ENCODE results near the gene STRADB.

The STRADB gene

DNA sequence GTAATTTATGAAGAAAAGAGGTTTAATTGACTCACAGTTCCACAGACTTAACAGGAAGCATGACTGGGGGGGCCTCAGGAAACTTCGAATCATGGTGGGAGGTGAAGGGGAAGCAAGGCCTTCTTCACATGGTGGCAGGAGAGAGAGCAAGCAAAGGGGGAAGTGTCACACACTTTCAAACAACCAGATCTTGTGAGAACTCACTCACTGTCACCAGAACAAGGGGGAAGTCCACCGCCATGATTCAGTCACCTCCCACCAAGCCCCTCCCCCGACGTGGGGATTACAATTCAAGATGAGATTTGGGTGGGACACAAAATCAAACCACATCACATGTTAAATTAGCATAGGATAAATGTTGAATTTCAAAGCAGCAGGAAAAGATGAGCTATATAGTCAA lies 56.2 kb downstream of the STRADB start:
- no peak overlapping the region for H3K4me3 ChIP-seq (replicated peaks in 1 of 2; ENCODE audit: low read depth in 2 of 2, low read length in 2 of 2)
- TF ChIP-seq CTCF (IDR thresholded peaks at IDR 0.05; ENCODE audit: low read depth, low read length), result no peak

GRCh38 chr2:201513271-201513670 lies 61.7 kb downstream of the STRADB start:
- TF ChIP-seq CTCF (IDR thresholded peaks at IDR 0.05; ENCODE audit: low read depth, low read length), result no peak
- no peak for DNase-seq (ENCODE audit: low read depth in 2 of 2)
- H3K4me3 ChIP-seq (replicated peaks in 1 of 2; ENCODE audit: low read depth in 2 of 2, low read length in 2 of 2), result no peak overlapping the region

More for the DNA sequence above, 56.2 kb downstream of the STRADB start:
- no peak for DNase-seq (ENCODE audit: low read depth in 2 of 2)

GRCh38 chr2:201515573-201516246 lies 64.2 kb downstream of the STRADB start:
- DNase-seq (ENCODE audit: low read depth in 2 of 2), result no peak
- H3K4me3 ChIP-seq (replicated peaks in 1 of 2; ENCODE audit: low read depth in 2 of 2, low read length in 2 of 2), result no peak overlapping the region
- no peak for TF ChIP-seq CTCF (IDR thresholded peaks at IDR 0.05; ENCODE audit: low read depth, low read length)

- no peak for TF ChIP-seq CTCF (IDR thresholded peaks at IDR 0.05; ENCODE audit: low read depth, low read length)
- H3K4me3 ChIP-seq (replicated peaks in 1 of 2; ENCODE audit: low read depth in 2 of 2, low read length in 2 of 2), result no peak overlapping the region
- DNase-seq (ENCODE audit: low read depth in 2 of 2), result no peak
These were observed 65.6 kb downstream of the STRADB start for GRCh38 chr2:201517094-201517493.

- DNase-seq (ENCODE audit: low read depth in 2 of 2), result peak in 1 of 2 donors; percentile 8
- H3K4me3 ChIP-seq (replicated peaks in 1 of 2; ENCODE audit: low read depth in 2 of 2, low read length in 2 of 2), result no peak overlapping the region
- no peak for TF ChIP-seq CTCF (IDR thresholded peaks at IDR 0.05; ENCODE audit: low read depth, low read length)
These were observed 68.7 kb downstream of the STRADB start for GRCh38 chr2:201520201-201520600.

GRCh38 chr2:201522965-201523364 lies 71.4 kb downstream of the STRADB start:
- TF ChIP-seq CTCF (IDR thresholded peaks at IDR 0.05; ENCODE audit: low read depth, low read length), result no peak
- DNase-seq (ENCODE audit: low read depth in 2 of 2), result no peak
- H3K4me3 ChIP-seq (replicated peaks in 1 of 2; ENCODE audit: low read depth in 2 of 2, low read length in 2 of 2), result no peak overlapping the region

GRCh38 chr2:201523506-201523905 lies 72.0 kb downstream of the STRADB start:
- DNase-seq (ENCODE audit: low read depth in 2 of 2), result peak; percentile 33 to 43
- no peak overlapping the region for H3K4me3 ChIP-seq (replicated peaks in 1 of 2; ENCODE audit: low read depth in 2 of 2, low read length in 2 of 2)
- TF ChIP-seq CTCF (IDR thresholded peaks at IDR 0.05; ENCODE audit: low read depth, low read length), result no peak

Data from cardiac fibroblast (primary cell).